GM21423 (cell line): ENCODE results near the gene CRELD1.
"Not testable (repeated sequence)": the region's sequence is repeated elsewhere in the genome, so short reads cannot be mapped to it uniquely, and the experiment has no call there.

Experiments
- ATAC-seq: cut with Tn5 transposase; IDR thresholded peaks from one replicate; pipeline ENCODE4 v1.9.1; 2021; ENCODE audit warnings: mild to moderate bottlenecking, moderate library complexity; ENCODE audit not compliant: unreplicated experiment

CRELD1 gene

GRCh38 chr3:9934235-9934621, 594 bp downstream of the CRELD1 start:
- ATAC-seq, result no peak

GRCh38 chr3:9934993-9935392, 1.4 kb downstream of the CRELD1 start:
- no peak for ATAC-seq

- ATAC-seq, result no peak
Measured at GRCh38 chr3:9935966-9936510, 2.4 kb downstream of the CRELD1 start.

GRCh38 chr3:9937486-9938238, 4.0 kb downstream of the CRELD1 start:
- ATAC-seq, result no peak

- ATAC-seq, result no peak
Measured at GRCh38 chr3:9938966-9939365, 5.3 kb downstream of the CRELD1 start.

- ATAC-seq, result not testable (repeated sequence)
Measured at GRCh38 chr3:9939906-9940305, 6.3 kb downstream of the CRELD1 start.

GRCh38 chr3:9940746-9941145, 7.1 kb downstream of the CRELD1 start:
- no peak for ATAC-seq

GRCh38 chr3:9942164-9942563, 8.5 kb downstream of the CRELD1 start:
- no peak for ATAC-seq

GRCh38 chr3:9942934-9943690, 9.5 kb downstream of the CRELD1 start:
- ATAC-seq, result no peak

- ATAC-seq, result no peak
Measured at GRCh38 chr3:9944271-9944670, 10.6 kb downstream of the CRELD1 start.

- ATAC-seq, result no peak
Measured at GRCh38 chr3:9945358-9945757, 11.7 kb downstream of the CRELD1 start.

GRCh38 chr3:9946112-9947024, 12.7 kb downstream of the CRELD1 start:
- peak; percentile 38 for ATAC-seq

GRCh38 chr3:9947025-9947995, 13.7 kb downstream of the CRELD1 start:
- no peak for ATAC-seq

- ATAC-seq, result no peak
Measured at GRCh38 chr3:9948586-9948985, 15.0 kb downstream of the CRELD1 start.

- no peak for ATAC-seq
Measured at GRCh38 chr3:9949115-9949514, 15.5 kb downstream of the CRELD1 start.

- no peak for ATAC-seq
Measured at GRCh38 chr3:9949626-9950025, 16.0 kb downstream of the CRELD1 start.

GRCh38 chr3:9951126-9951525, 17.5 kb downstream of the CRELD1 start:
- ATAC-seq, result peak; percentile 32

- ATAC-seq, result peak; percentile 18
Measured at GRCh38 chr3:9951598-9951961, 17.9 kb downstream of the CRELD1 start.

- ATAC-seq, result peak; percentile 67
Measured at GRCh38 chr3:9951962-9952805, 18.6 kb downstream of the CRELD1 start, which contains the start of gene PRRT3. PRRT3 (minus strand) TSS chr3:9952408; CDS start chr3:9950115, 2,293 bp downstream.
